Astrocyte (in vitro differentiated cells and primary cell): ENCODE measurements around the gene TRMT2A. TPM values are rescaled to one million over a fixed set of nuclear protein-coding genes. Genes with fewer than 3 reads are reported as not detected.

Source experiments
- DNase-seq: peaks from one replicate; pipeline ENCODE4 v3.0.0-alpha.2; 2010; ENCODE audit warnings: low read depth
- FAIRE-seq: peaks from 2 replicates; lab custom pipeline; 2011; peaks lifted over from hg19 to GRCh38; lab: Jason Lieb, UNC
- H2AFZ ChIP-seq: 2 replicates; pipeline ENCODE4 v1.6.0; 2012; ENCODE audit warnings: low read depth, low read length, inconsistent platforms
- H3K27ac ChIP-seq: 2 replicates; pipeline ENCODE4 v1.5.1; 2011; ENCODE audit warnings: low read depth, low read length, inconsistent platforms
- H3K27me3 ChIP-seq: 2 replicates; pipeline ENCODE4 v1.6.0; 2011; ENCODE audit warnings: low read length, inconsistent platforms; ENCODE audit not compliant: insufficient read depth
- H3K36me3 ChIP-seq: 2 replicates; pipeline ENCODE4 v1.5.1; 2011; ENCODE audit warnings: low read length, inconsistent platforms; ENCODE audit not compliant: insufficient read depth
- H3K4me1 ChIP-seq: 2 replicates; pipeline ENCODE4 v1.5.1; 2011; ENCODE audit warnings: low read length, inconsistent platforms; ENCODE audit not compliant: insufficient read depth
- H3K4me2 ChIP-seq: 2 replicates; pipeline ENCODE4 v1.6.0; 2012; ENCODE audit warnings: low read length, inconsistent platforms
- H3K4me3 ChIP-seq: 2 replicates; pipeline ENCODE4 v1.5.1; 2011; ENCODE audit warnings: low read depth, mild to moderate bottlenecking, low read length, inconsistent platforms; ENCODE audit not compliant: insufficient read depth
- H3K79me2 ChIP-seq: 2 replicates; pipeline ENCODE4 v1.6.0; 2012; ENCODE audit warnings: mild to moderate bottlenecking, low read length, inconsistent platforms; ENCODE audit not compliant: insufficient read depth
- H3K9ac ChIP-seq: 2 replicates; pipeline ENCODE4 v1.6.0; 2012; ENCODE audit warnings: mild to moderate bottlenecking, low read length, inconsistent platforms
- H3K9me3 ChIP-seq: 2 replicates; pipeline ENCODE4 v1.5.1; 2012; ENCODE audit warnings: low read depth, mild to moderate bottlenecking, low read length, inconsistent platforms; ENCODE audit not compliant: insufficient read depth
- H4K20me1 ChIP-seq: 2 replicates; pipeline ENCODE4 v1.6.0; 2012; ENCODE audit warnings: low read length, inconsistent platforms; ENCODE audit not compliant: insufficient read depth
- H3K27ac Mint-ChIP-seq: one replicate; pipeline ENCODE4 v1.8.0; 2021; ENCODE audit warnings: mild to moderate bottlenecking, mixed read lengths; ENCODE audit not compliant: unreplicated experiment
- H3K27me3 Mint-ChIP-seq: one replicate; pipeline ENCODE4 v1.8.0; 2021; ENCODE audit warnings: low read depth, mixed read lengths; ENCODE audit not compliant: unreplicated experiment
- H3K36me3 Mint-ChIP-seq: one replicate; pipeline ENCODE4 v1.8.0; 2021; ENCODE audit warnings: low read depth, mixed read lengths; ENCODE audit not compliant: unreplicated experiment
- H3K4me1 Mint-ChIP-seq: one replicate; pipeline ENCODE4 v1.8.0; 2021; ENCODE audit warnings: low read depth, mixed read lengths; ENCODE audit not compliant: unreplicated experiment
- H3K4me3 Mint-ChIP-seq: one replicate; pipeline ENCODE4 v1.8.0; 2021; ENCODE audit warnings: mild to moderate bottlenecking, moderate library complexity, mixed read lengths; ENCODE audit not compliant: unreplicated experiment
- H3K9me3 Mint-ChIP-seq: one replicate; pipeline ENCODE4 v1.8.0; 2021; ENCODE audit warnings: mild to moderate bottlenecking, mixed read lengths; ENCODE audit not compliant: unreplicated experiment
- EZH2 ChIP-seq: IDR thresholded peaks from 2 replicates; pipeline ENCODE4 v1.6.1; 2012; ENCODE audit warnings: mild to moderate bottlenecking, low read length, inconsistent platforms; ENCODE audit not compliant: insufficient read depth
- total RNA-seq: library from RNA; stranded (reverse); gene quantifications from 2 replicates; pipeline ENCODE4 v1.2.1, GENCODE V29; 2021
- TF ChIP-seq, protein P1 (sequence below): IDR thresholded peaks from 2 replicates; pipeline ENCODE4 v1.5.1; 2011; ENCODE audit warnings: low read depth, mild to moderate bottlenecking, inconsistent platforms, low read length, moderate library complexity; ENCODE audit not compliant: insufficient read depth

The TRMT2A gene
- total RNA-seq, 1 donor from 2014 or later, result 32.9 TPM

DNA sequence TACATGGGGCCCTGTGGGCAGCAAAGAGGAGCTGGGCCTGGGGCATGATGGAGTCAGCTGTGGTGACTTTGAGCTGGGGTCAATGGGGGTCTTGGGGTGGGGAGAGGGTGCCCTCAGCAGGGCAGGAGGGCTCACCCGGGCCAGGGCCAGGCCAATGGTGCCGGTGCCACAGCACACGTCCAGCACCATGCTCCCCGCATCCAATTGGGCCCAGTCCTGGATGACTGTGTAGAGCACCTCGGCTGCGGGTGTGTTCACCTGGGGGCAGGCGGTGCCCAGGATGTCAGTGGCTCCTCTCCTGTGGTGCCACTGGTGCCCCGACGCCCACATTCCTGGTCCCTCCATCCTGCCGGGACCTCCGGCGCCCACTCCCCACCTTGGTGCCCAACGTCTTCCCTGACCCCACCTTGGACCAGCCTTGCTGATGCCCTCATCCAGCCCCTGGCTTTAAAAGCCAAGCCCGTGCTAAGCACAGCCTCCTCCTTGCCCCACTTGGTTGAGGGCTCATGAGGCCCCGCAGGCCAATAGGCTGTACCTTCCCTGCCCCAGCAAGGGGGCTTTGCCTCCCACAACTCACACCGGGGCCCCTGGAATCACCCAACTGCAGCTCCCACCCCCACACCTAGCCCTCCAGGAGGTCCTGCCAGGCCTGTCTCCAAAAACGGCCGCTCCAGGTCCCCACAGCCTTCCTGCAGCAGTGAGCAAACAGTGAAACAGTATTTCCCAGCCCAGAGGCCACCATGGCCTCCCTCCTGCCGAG is 3.3 kb downstream of the TRMT2A start:
- Mint-ChIP-seq H3K36me3 (peaks cover 12% of the 10 kb centered on the region), H3K9me3 (no peaks in the 10 kb centered on the region), H3K4me3 (no peak overlapping the region), H3K27ac (no peak overlapping the region), H3K4me1 (no peaks in the 10 kb centered on the region), H3K27me3 (no peaks in the 10 kb centered on the region)
- Histone ChIP-seq H3K9me3 (no peaks in the 10 kb centered on the region), H4K20me1 (peaks cover 51% of the 10 kb centered on the region), H3K9ac (no peak overlapping the region), H3K4me3 (no peak overlapping the region), H2AFZ (no peak overlapping the region), H3K4me2 (no peak overlapping the region), H3K27ac (no peak overlapping the region), H3K79me2 (peaks cover 47% of the 10 kb centered on the region), H3K36me3 (peaks cover 23% of the 10 kb centered on the region), H3K4me1 (peaks cover 9% of the 10 kb centered on the region), H3K27me3 (no peaks in the 10 kb centered on the region)
- FAIRE-seq, result no peak
- DNase-seq, result no peak
- TF ChIP-seq EZH2, result no peak
- TF ChIP-seq, protein P1, sequence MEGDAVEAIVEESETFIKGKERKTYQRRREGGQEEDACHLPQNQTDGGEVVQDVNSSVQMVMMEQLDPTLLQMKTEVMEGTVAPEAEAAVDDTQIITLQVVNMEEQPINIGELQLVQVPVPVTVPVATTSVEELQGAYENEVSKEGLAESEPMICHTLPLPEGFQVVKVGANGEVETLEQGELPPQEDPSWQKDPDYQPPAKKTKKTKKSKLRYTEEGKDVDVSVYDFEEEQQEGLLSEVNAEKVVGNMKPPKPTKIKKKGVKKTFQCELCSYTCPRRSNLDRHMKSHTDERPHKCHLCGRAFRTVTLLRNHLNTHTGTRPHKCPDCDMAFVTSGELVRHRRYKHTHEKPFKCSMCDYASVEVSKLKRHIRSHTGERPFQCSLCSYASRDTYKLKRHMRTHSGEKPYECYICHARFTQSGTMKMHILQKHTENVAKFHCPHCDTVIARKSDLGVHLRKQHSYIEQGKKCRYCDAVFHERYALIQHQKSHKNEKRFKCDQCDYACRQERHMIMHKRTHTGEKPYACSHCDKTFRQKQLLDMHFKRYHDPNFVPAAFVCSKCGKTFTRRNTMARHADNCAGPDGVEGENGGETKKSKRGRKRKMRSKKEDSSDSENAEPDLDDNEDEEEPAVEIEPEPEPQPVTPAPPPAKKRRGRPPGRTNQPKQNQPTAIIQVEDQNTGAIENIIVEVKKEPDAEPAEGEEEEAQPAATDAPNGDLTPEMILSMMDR, result no peak

DNA sequence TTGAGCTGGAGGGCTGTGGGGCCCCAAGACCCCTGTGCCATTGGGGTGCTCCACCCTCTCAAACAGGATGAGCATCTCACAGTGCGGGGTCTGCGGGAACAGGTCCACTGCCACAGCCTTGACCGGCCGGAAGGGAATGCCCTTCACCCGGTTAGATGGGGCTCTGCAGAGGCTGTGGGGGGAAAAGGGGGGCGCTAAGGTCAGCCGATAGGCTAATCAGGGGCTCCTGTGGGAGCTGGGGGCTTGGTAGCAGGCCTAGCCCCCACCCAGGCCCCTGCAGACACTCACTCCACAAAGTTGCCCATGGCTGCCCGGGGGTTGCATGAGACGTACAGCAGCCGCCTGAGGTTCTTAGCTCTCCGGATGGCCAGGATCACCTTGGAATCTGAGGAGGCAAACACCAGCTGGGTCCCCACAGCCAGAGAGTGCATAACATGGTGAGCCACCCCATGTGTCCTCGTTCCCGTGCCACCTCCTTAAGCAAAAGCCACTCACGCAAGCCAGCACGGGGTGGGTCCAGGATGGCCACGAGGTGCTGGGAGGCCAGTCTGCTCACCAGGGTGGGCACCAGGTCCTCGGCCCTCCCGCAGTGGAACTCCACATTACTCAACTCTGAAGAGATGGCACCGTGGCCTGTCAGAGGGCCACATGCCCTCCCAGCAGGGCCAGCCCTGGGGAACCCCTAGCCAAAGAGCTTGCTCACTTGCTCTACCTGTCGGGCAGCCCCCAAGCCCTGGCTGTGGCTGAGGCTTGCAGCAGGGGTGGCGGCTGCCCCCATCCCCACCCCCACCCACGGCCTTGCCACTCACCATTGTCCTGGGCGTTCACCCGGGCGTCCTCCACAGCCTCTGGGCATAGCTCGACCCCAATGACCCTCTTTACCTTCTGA is 4.2 kb downstream of the TRMT2A start:
- no peak overlapping the region for H3K4me2 ChIP-seq
- peaks cover 29% of the 10 kb centered on the region for H3K36me3 ChIP-seq
- peaks cover 57% of the 10 kb centered on the region for H4K20me1 ChIP-seq
- TF ChIP-seq, protein P1, result no peak
- TF ChIP-seq EZH2, result no peak
- H3K27me3 ChIP-seq, result no peaks in the 10 kb centered on the region
- H3K4me3 ChIP-seq, result no peak overlapping the region
- Mint-ChIP-seq H3K27ac (no peak overlapping the region), H3K4me3 (no peak overlapping the region), H3K27me3 (no peaks in the 10 kb centered on the region), H3K36me3 (peaks cover 12% of the 10 kb centered on the region), H3K4me1 (no peaks in the 10 kb centered on the region), H3K9me3 (no peaks in the 10 kb centered on the region)
- FAIRE-seq, result no peak
- no peak overlapping the region for H3K9ac ChIP-seq
- H2AFZ ChIP-seq, result no peak overlapping the region
- no peaks in the 10 kb centered on the region for H3K9me3 ChIP-seq
- H3K4me1 ChIP-seq, result peaks cover 5% of the 10 kb centered on the region
- H3K79me2 ChIP-seq, result peaks cover 41% of the 10 kb centered on the region
- DNase-seq, result no peak
- H3K27ac ChIP-seq, result no peak overlapping the region
